ENCODE results near the gene MTA3.

DNA sequence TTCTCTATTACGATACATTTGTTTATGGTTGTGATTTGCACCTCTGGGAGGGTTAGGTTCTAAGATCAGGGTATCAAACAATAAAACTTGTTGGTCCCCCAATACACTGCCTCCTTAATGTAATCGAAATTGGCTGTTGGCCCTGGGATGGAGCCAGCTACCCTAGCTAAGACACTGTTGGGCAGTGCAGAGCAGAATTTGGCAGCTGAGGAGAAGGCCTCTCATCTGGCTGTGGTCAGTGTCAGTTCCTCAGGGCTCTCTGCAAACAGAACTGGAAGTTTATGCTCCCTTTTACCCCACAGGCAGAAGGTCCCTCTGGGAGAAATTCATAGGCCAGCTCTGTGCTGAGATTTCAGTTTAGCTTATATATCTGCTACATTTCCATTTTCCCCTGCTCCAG lies 232.5 kb downstream of the MTA3 start:
- TF ChIP-seq, protein P1, sequence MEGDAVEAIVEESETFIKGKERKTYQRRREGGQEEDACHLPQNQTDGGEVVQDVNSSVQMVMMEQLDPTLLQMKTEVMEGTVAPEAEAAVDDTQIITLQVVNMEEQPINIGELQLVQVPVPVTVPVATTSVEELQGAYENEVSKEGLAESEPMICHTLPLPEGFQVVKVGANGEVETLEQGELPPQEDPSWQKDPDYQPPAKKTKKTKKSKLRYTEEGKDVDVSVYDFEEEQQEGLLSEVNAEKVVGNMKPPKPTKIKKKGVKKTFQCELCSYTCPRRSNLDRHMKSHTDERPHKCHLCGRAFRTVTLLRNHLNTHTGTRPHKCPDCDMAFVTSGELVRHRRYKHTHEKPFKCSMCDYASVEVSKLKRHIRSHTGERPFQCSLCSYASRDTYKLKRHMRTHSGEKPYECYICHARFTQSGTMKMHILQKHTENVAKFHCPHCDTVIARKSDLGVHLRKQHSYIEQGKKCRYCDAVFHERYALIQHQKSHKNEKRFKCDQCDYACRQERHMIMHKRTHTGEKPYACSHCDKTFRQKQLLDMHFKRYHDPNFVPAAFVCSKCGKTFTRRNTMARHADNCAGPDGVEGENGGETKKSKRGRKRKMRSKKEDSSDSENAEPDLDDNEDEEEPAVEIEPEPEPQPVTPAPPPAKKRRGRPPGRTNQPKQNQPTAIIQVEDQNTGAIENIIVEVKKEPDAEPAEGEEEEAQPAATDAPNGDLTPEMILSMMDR (IDR thresholded peaks at IDR 0.05): no peak
- no peak for TF ChIP-seq POLR2A (IDR thresholded peaks at IDR 0.05)
- no peak for TF ChIP-seq POLR2AphosphoS5 (IDR thresholded peaks at IDR 0.05)
- no peak for TF ChIP-seq EP300 (IDR thresholded peaks at IDR 0.05; ENCODE audit: low read depth)

Data from transverse colon (tissue), 4 donors.